Measurements from ENCODE around the gene FAIM2. TPM values are rescaled to one million over a fixed set of nuclear protein-coding genes. Genes with fewer than 3 reads are reported as not detected.

The FAIM2 gene
- total and polyA plus RNA-seq, 9 of the 15 experiments (the other 6 are each of a cell fraction or from before 2014, with no cell fraction given), result 0.01 to 0.10 TPM; not detected in 7

GRCh38 chr12:49953151-49953550 is 49.5 kb upstream of the FAIM2 start (continued):
- TF ChIP-seq SAP30 (IDR thresholded peaks at IDR 0.05; ENCODE audit: borderline replicate concordance, insufficient read depth, low read depth, low read length, poor library complexity, severe bottlenecking) (no peak), NELFE (IDR thresholded peaks at IDR 0.05; ENCODE audit: insufficient read depth, insufficient read length) (no peak), KAT2B (IDR thresholded peaks at IDR 0.05; ENCODE audit: low read depth, low read length) (no peak), NBN (IDR thresholded peaks at IDR 0.05; ENCODE audit: low read depth) (no peak), CBX8 (IDR thresholded peaks at IDR 0.05; ENCODE audit: borderline replicate concordance, extremely low read depth, low read depth, low read length, poor library complexity, severe bottlenecking) (no peak), IFI16 (CRISPR knock-in tag; IDR thresholded peaks at IDR 0.05) (no peak), MGA (IDR thresholded peaks at IDR 0.05) (no peak), ZNF707 (CRISPR knock-in tag; conservative IDR thresholded peaks at IDR 0.05) (no peak), POU5F1 (IDR thresholded peaks at IDR 0.05; ENCODE audit: borderline replicate concordance, low read depth, low read length, partially characterized antibody) (no peak), TGIF2 (CRISPR knock-in tag; IDR thresholded peaks at IDR 0.05) (no peak), ZNF253 (CRISPR knock-in tag; conservative IDR thresholded peaks at IDR 0.05) (no peak)
